AG04450 (cell line): ENCODE results near the gene EPHA4. TPM values are rescaled to one million over a fixed set of nuclear protein-coding genes. Genes with fewer than 3 reads are reported as not detected.
"Not testable (repeated sequence)": the region's sequence is repeated elsewhere in the genome, so short reads cannot be mapped to it uniquely, and the experiment has no call there.

Experiments
- CTCF ChIA-PET: fragments of 300-600, 350-600 bp; formaldehyde crosslinking; extraction: SDS; loops from one replicate; lab custom pipeline; 2022; ENCODE audit warnings: antibody characterized with exemption, inconsistent platforms; lab: Charles Lee
- POLR2A ChIA-PET: fragments of 350-600 bp; formaldehyde crosslinking; extraction: SDS; loops from one replicate; lab custom pipeline; 2021; ENCODE audit warnings: antibody characterized with exemption, inconsistent platforms; lab: Yijun Ruan, JAX
- DNase-seq: peaks from one replicate; pipeline ENCODE4 v3.0.0-alpha.2; 2011; ENCODE audit warnings: low read depth, low spot score
- H3K27ac ChIP-seq: one replicate; pipeline ENCODE4 v1.5.1; 2012; ENCODE audit warnings: low read depth, low read length, control low read depth
- H3K27me3 ChIP-seq: one replicate; pipeline ENCODE4 v1.6.0; 2012; ENCODE audit warnings: low read length; ENCODE audit not compliant: control insufficient read depth, insufficient read depth
- H3K4me3 ChIP-seq: 2 replicates; pipeline ENCODE4 v1.5.1; 2011; ENCODE audit warnings: mild to moderate bottlenecking, low read depth, low read length, control low read depth
- H3K9me3 ChIP-seq: 2 replicates; pipeline ENCODE4 v1.5.1; 2012; ENCODE audit warnings: low read length; ENCODE audit not compliant: control insufficient read depth, insufficient read depth
- CTCF ChIP-seq: IDR thresholded peaks from 2 replicates; pipeline ENCODE4 v1.5.1; 2011; ENCODE audit warnings: low read depth, low read length, control low read depth, inconsistent platforms
- polyA plus RNA-seq: library from polyadenylated mRNA; depleted of rRNA; stranded (reverse); fragments of >200 nt; gene quantifications from 2 replicates; pipeline ENCODE4 v1.2.3, GENCODE V29; 2011

Gene EPHA4
- polyA plus RNA-seq, 1 experiment = 37.9 TPM

DNA sequence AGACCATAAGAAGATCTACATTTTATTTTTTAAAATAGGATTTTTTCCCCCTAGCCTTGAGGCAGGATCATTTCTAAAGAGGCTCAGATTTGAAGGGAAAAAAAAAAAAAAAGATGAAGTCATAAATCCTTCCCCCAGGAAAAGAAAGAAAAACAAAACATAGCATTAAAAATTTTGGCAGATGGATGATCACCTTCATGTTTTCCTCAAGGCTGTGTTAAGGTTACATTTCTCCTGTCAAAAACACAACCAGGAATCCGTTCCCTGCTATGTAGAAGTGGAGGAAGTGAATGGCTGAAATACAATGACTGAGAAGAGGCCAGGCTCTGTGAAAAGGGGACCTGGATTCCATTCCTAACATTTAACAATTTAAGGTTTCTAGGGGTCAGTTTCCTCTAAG is 56.2 kb downstream of the EPHA4 start:
- ChIA-PET POLR2A (no interaction called here), CTCF (no interaction called here)
- TF ChIP-seq CTCF = no peak
- no peaks in the 10 kb centered on the region for H3K9me3 ChIP-seq
- no peak for DNase-seq
- H3K27ac ChIP-seq = no peak overlapping the region
- no peaks in the 10 kb centered on the region for H3K27me3 ChIP-seq
- H3K4me3 ChIP-seq = no peak overlapping the region

DNA sequence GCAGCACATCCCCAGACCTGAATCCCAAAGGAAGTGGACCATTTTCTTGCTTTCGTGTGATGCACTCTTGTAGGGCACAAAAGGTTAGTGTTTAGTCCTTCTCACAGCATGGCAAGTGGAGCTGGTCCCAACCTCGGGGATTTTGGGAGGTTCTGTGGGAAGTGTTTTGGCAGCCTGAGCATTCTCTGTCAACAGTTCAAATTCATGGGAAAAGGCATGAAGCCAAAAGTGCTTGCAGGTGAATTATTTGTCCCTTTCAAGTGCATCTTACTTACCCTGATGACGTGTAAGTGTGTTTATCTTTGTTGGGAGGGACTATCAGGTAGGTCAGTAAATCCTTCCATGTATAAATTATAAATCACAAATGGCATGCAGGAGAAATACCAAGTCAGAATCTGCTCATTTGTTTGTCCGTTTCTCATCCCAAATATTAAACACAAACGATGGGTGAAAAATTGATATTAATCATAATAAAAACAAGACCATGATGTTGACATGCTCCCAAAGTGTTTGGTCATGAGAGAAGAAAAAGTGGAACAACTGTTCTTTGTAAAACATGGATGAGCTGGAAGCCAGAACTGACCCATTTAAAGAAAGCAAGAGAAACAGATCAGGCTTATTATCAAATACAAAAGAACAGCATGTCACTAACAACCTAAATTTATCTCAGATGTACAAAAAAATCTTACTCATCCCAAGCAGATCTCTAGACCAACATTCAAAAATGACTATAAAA is 57.6 kb downstream of the EPHA4 start:
- Histone ChIP-seq H3K27ac (no peak overlapping the region), H3K9me3 (no peaks in the 10 kb centered on the region), H3K27me3 (no peaks in the 10 kb centered on the region), H3K4me3 (no peak overlapping the region)
- POLR2A ChIA-PET = no interaction called here
- DNase-seq = no peak
- CTCF ChIA-PET = no interaction called here
- no peak for TF ChIP-seq CTCF

GRCh38 chr2:221513232-221513631 is 58.9 kb downstream of the EPHA4 start:
- DNase-seq = no peak
- Histone ChIP-seq H3K27me3 (no peaks in the 10 kb centered on the region), H3K9me3 (no peaks in the 10 kb centered on the region), H3K27ac (no peak overlapping the region), H3K4me3 (no peak overlapping the region)
- POLR2A ChIA-PET = no interaction called here
- TF ChIP-seq CTCF = no peak
- CTCF ChIA-PET = interaction anchor here (1.0 kb wide), 1 partner anchor 384 kb away, joined by 3 read pairs; no protein-coding TSS in a partner anchor

DNA sequence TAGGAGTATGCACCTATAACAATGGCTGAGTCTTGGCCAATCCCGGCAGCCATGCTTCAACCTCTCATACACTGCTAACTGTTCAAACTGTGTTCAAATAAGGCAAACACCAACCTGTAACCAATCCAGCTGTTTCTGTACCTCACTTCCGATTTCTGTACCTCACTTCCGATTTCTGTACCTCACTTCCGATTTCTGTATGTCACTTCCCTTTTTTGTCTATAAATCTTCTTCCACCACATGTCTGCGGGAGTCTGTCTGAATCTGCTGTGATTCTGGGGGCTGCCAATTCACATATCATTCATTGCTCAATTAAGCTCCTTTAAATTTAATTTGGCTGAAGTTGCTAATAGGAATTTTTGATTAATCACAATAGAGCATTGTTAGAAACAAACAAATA is 60.8 kb downstream of the EPHA4 start:
- POLR2A ChIA-PET, H3K27ac ChIP-seq, H3K27me3 ChIP-seq, CTCF ChIA-PET, H3K4me3 ChIP-seq, DNase-seq, H3K9me3 ChIP-seq: not testable (repeated sequence)

DNA sequence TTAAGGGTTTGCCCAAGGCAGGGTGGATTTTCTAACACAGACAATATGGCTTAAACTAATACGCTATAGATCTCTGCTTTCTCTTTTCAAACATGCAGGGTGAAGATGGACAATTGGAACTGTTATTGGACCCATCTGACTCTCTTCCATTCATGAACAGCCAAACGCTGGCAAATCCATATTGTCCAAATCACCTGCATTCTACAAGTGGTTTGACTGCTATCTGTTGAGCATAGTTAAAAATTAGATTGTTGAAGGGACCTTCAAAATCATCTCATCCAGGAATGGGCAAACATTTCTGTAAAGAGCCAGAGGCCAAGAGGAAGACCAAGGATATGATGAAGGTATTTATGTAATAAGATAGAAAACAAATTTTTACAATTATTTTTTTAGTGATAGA is 65.6 kb downstream of the EPHA4 start:
- TF ChIP-seq CTCF = no peak
- H3K27ac ChIP-seq = no peak overlapping the region
- no peak for DNase-seq
- POLR2A ChIA-PET = no interaction called here
- H3K9me3 ChIP-seq = no peaks in the 10 kb centered on the region
- CTCF ChIA-PET = no interaction called here
- H3K27me3 ChIP-seq = no peaks in the 10 kb centered on the region
- no peak overlapping the region for H3K4me3 ChIP-seq
